ENCODE data around the gene VPS26B. TPM values are rescaled to one million over a fixed set of nuclear protein-coding genes. Genes with fewer than 3 reads are reported as not detected.

Gene VPS26B
- total RNA-seq, 1 experiment from 2014 or later: 28.6 TPM

GRCh38 chr11:134206185-134206584, 18.3 kb upstream of the VPS26B start:
- Histone ChIP-seq H3K79me2 (ENCODE audit: low read depth) (no peaks in the 10 kb centered on the region), H3K4me3 (no peak overlapping the region), H3K9me2 (ENCODE audit: insufficient read depth) (no peaks in the 10 kb centered on the region), H4K20me1 (ENCODE audit: insufficient read depth) (peaks cover 6% of the 10 kb centered on the region; the same call in 1 of the 2 replicates), H2AFZ (no peak overlapping the region), H3K27ac (no peak overlapping the region), H3K27me3 (ENCODE audit: insufficient read depth, low read depth) (no peaks in the 10 kb centered on the region), H3K36me3 (ENCODE audit: low read depth) (peaks cover 22% of the 10 kb centered on the region), H3K9me3 (ENCODE audit: insufficient read depth, low read depth) (no peaks in the 10 kb centered on the region), H3K4me2 (no peak overlapping the region), H3F3A (ENCODE audit: insufficient read depth, low read depth) (no peaks in the 10 kb centered on the region), H3K4me1 (replicated peaks; ENCODE audit: insufficient read depth) (no peaks in the 10 kb centered on the region)
- intact Hi-C loops (cut with micrococcal nuclease; ENCODE audit: unreplicated experiment): no loop called here
- DNase-seq: no peak
- no TSS peak for BruUV-seq (replicated peaks)
- POLR2A ChIA-PET (ENCODE audit: unreplicated experiment): no interaction called here
- no peak for TF ChIP-seq EZH2 (IDR thresholded peaks at IDR 0.05; ENCODE audit: low read depth)
- no peak for TF ChIP-seq CTCF (conservative IDR thresholded peaks at IDR 0.05)
- CTCF ChIA-PET: no interaction called here

GRCh38 chr11:134207538-134208239, 16.8 kb upstream of the VPS26B start:
- peaks cover 6% of the 10 kb centered on the region; the same call in 1 of the 2 replicates for H4K20me1 ChIP-seq (ENCODE audit: insufficient read depth)
- H3F3A ChIP-seq (ENCODE audit: insufficient read depth, low read depth): no peaks in the 10 kb centered on the region
- H3K4me3 ChIP-seq: no peak overlapping the region
- no peaks in the 10 kb centered on the region for H3K4me1 ChIP-seq (replicated peaks; ENCODE audit: insufficient read depth)
- no peak for TF ChIP-seq EZH2 (IDR thresholded peaks at IDR 0.05; ENCODE audit: low read depth)
- peak; percentile 85 for TF ChIP-seq CTCF (conservative IDR thresholded peaks at IDR 0.05)
- intact Hi-C loops (cut with micrococcal nuclease; ENCODE audit: unreplicated experiment): no loop called here
- H3K27me3 ChIP-seq (ENCODE audit: insufficient read depth, low read depth): no peaks in the 10 kb centered on the region
- no peak overlapping the region for H3K27ac ChIP-seq
- ChIA-PET CTCF (no interaction called here), POLR2A (ENCODE audit: unreplicated experiment) (interaction anchor here (0.6 kb wide), 1 partner anchor 9 kb away, joined by 3 read pairs; no protein-coding TSS in a partner anchor)
- peaks cover 20% of the 10 kb centered on the region for H3K36me3 ChIP-seq (ENCODE audit: low read depth)
- H2AFZ ChIP-seq: no peak overlapping the region
- no peak overlapping the region for H3K4me2 ChIP-seq
- H3K9me3 ChIP-seq (ENCODE audit: insufficient read depth, low read depth): no peaks in the 10 kb centered on the region
- BruUV-seq (replicated peaks): no TSS peak
- H3K9me2 ChIP-seq (ENCODE audit: insufficient read depth): no peaks in the 10 kb centered on the region
- no peaks in the 10 kb centered on the region for H3K79me2 ChIP-seq (ENCODE audit: low read depth)
- peak in 1 of 2 experiments; percentile 34 for DNase-seq

GRCh38 chr11:134215836-134216235, 8.6 kb upstream of the VPS26B start:
- Histone ChIP-seq H3F3A (ENCODE audit: insufficient read depth, low read depth) (no peaks in the 10 kb centered on the region), H3K9me3 (ENCODE audit: insufficient read depth, low read depth) (no peaks in the 10 kb centered on the region), H3K27me3 (ENCODE audit: insufficient read depth, low read depth) (no peaks in the 10 kb centered on the region), H3K4me2 (no peak overlapping the region), H2AFZ (no peak overlapping the region), H3K79me2 (ENCODE audit: low read depth) (peaks cover 27% of the 10 kb centered on the region; the same call in 1 of the 2 replicates), H3K4me1 (replicated peaks; ENCODE audit: insufficient read depth) (no peaks in the 10 kb centered on the region), H3K36me3 (ENCODE audit: low read depth) (peaks cover 22% of the 10 kb centered on the region; the same call in 1 of the 2 replicates), H3K9me2 (ENCODE audit: insufficient read depth) (no peaks in the 10 kb centered on the region), H3K4me3 (no peak overlapping the region), H4K20me1 (ENCODE audit: insufficient read depth) (peaks cover 5% of the 10 kb centered on the region), H3K27ac (no peak overlapping the region)
- intact Hi-C loops (cut with micrococcal nuclease; ENCODE audit: unreplicated experiment): no loop called here
- ChIA-PET CTCF (no interaction called here), POLR2A (ENCODE audit: unreplicated experiment) (no interaction called here)
- no peak for DNase-seq
- no peak for TF ChIP-seq EZH2 (IDR thresholded peaks at IDR 0.05; ENCODE audit: low read depth)
- TF ChIP-seq CTCF (conservative IDR thresholded peaks at IDR 0.05): no peak
- BruUV-seq (replicated peaks): no TSS peak

All from PC-9 (cell line).